Measurements from ENCODE around the gene CERS4.
"Not testable (repeated sequence)": the region's sequence is repeated elsewhere in the genome, so short reads cannot be mapped to it uniquely, and the experiment has no call there.

The CERS4 gene

DNA sequence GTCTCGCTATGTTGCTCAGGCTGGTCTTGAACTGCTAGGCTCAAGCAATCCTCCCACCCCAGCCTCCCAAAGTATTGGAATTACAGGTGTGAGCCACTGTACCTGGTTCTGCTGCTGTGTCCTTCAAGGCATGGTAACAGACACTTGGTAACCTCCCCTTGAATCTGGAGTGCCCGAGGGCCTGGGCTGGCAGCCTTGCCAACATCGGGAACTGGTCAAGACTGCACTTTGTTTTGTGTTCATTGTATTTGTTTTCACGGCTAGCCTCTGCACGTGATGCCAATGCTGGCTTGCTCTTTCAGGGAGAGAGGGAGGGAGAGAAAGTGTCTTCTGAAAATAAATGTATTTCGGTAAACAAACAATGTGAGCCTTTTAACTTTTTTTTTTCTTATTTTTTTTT is 12.0 kb downstream of the CERS4 start:
- TF ChIP-seq, protein P1, sequence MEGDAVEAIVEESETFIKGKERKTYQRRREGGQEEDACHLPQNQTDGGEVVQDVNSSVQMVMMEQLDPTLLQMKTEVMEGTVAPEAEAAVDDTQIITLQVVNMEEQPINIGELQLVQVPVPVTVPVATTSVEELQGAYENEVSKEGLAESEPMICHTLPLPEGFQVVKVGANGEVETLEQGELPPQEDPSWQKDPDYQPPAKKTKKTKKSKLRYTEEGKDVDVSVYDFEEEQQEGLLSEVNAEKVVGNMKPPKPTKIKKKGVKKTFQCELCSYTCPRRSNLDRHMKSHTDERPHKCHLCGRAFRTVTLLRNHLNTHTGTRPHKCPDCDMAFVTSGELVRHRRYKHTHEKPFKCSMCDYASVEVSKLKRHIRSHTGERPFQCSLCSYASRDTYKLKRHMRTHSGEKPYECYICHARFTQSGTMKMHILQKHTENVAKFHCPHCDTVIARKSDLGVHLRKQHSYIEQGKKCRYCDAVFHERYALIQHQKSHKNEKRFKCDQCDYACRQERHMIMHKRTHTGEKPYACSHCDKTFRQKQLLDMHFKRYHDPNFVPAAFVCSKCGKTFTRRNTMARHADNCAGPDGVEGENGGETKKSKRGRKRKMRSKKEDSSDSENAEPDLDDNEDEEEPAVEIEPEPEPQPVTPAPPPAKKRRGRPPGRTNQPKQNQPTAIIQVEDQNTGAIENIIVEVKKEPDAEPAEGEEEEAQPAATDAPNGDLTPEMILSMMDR (conservative IDR thresholded peaks at IDR 0.05; ENCODE audit: low read length), result no peak
- no peak overlapping the region for H3K4me3 ChIP-seq (ENCODE audit: low read length)
- no peak for DNase-seq (ENCODE audit: low read depth)

DNA sequence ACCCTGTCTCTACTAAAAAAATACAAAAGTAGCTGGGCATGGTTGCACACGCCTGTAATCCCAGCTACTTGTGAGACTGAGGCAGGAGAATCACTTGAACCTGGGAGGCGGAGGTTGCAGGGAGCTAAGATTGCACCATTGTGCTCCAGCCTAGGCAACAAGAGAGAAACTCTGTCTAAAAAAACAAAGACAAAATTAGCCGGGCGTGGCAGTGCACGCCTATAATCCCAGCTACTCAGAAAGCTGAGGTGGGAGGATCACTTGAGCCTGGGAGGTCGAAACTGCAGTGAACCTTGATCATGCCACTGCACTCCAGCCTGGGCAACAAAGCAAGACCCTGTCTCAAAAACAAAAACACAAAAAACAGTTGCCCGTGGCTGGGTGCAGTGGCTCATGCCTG is 14.3 kb downstream of the CERS4 start:
- H3K4me3 ChIP-seq (ENCODE audit: low read length); DNase-seq (ENCODE audit: low read depth): not testable (repeated sequence)

DNA sequence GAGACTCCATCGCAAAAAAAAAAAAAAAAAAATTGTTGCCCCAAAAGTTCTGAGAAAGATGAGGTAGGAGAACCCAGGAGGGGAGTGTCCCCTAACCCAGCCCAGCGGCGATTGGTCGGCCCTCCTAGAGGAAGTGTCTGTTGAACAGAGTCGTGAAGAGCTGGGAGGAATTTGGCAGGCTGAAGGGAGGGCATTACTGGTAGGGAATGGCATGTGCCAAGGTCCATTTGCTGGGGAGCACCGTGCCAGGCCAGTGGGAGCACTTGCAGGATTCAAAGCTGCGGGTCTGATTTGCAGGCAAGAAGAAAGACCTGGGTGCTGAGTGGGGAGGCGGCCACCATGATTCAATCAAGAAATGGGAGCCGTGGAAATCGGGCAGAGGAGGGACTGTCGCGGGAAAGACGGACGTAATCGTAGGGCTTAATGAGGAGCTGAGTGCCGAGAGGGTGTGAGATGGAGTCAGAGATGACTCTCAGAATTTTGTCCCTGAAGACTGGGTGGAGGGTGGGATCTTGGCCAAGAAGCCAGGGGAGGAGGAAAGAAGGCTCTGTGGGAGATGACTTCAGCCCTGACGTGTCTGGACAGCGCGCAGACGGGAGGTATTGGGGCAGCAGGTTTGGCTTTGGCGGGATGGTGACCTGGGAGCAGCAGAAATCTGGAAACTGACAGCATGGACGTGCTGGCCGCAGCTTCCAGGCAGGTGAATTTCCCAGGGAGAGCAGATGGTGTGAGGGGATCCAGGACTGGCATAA is 15.4 kb downstream of the CERS4 start:
- no peak for DNase-seq (ENCODE audit: low read depth)
- TF ChIP-seq, protein P1 (conservative IDR thresholded peaks at IDR 0.05; ENCODE audit: low read length), result no peak
- H3K4me3 ChIP-seq (ENCODE audit: low read length), result no peak overlapping the region

DNA sequence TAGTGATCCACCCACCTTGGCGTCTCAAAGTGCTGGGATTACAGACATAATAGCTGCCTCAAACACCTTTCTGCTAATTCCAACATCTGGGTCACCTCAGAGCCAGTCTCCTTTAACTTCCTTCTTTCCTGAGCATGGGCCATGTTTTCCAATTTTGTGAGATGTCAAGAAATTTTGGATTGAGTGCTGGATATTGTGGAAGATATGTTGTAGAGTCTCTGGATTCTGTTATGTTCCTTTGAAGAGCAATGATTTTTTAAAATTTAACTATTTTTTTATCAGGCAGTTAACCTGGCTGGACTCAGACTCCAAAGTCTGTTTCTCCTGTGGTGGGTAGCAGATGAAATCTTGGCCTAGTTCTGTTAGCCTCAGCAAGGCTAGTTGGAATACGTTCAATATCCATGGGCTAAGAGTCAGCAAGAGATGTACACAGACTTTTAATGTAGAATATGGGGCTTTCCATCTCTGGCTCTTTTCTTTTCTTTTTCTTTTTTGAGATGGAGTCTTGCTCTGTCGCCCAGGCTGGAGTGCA is 22.0 kb downstream of the CERS4 start:
- no peak for DNase-seq (ENCODE audit: low read depth)
- H3K4me3 ChIP-seq (ENCODE audit: low read length), result no peak overlapping the region
- TF ChIP-seq, protein P1 (conservative IDR thresholded peaks at IDR 0.05; ENCODE audit: low read length), result no peak

DNA sequence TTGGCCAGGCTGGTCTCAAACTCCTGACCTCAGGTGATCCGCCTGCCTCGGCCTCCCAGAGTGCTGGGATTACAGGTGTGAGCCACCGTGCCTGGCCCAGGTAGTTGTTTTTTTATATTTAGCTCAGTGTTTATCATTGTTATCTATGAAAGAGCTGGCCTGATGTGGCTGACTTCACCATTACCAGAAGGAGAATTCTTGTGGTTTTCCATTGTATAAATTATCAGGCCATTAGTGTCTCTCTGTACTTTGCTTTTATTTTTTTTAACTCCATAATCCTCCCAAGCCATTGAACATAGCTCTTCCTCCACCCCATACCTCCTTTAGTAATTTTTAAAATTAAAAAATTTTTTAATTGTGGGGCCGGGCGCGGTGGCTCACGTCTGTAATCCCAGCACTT is 24.2 kb downstream of the CERS4 start:
- no peak for DNase-seq (ENCODE audit: low read depth)
- TF ChIP-seq, protein P1 (conservative IDR thresholded peaks at IDR 0.05; ENCODE audit: low read length), result no peak
- no peak overlapping the region for H3K4me3 ChIP-seq (ENCODE audit: low read length)

DNA sequence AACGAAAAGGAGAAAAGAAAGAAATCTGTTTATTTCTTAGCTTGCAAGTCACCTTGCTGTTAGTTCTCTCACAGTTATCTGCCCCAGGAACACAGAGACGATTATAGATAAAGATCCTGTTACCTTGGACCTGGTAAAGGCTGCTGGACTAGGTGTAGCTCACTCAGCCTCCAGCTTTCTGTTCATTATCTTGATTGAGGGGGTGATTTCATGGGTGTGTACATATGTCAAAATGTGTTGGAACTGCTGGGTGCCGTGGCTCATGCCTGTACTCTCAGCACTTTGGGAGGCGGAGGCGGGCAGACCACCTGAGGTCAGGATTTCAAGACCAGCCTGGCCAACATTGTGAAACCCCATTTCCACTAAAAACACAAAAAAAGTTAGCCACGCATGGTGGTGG is 27.9 kb downstream of the CERS4 start:
- H3K4me3 ChIP-seq (ENCODE audit: low read length), result no peak overlapping the region
- no peak for DNase-seq (ENCODE audit: low read depth)
- TF ChIP-seq, protein P1 (conservative IDR thresholded peaks at IDR 0.05; ENCODE audit: low read length), result no peak

DNA sequence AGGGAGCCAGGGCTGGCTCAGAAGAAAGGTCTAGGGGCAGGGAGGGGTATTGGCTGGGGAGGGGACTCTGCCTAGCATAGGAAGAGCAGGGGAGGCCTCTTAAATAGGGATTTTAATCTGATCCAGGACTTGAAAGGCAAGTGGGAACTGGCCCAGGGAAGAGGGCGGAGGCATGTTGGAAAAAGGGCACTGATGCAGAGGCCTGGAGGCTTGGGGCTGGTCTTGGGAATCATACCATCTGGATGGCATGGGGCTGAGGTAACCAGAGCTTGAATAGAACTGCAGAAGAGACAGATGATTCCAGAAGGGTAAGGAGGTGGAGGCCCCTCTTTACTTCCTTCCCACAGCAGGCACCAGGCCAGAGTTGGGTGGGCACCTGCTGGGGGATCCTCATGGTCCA is 29.1 kb downstream of the CERS4 start:
- DNase-seq (ENCODE audit: low read depth), result no peak
- TF ChIP-seq, protein P1 (conservative IDR thresholded peaks at IDR 0.05; ENCODE audit: low read length), result no peak
- H3K4me3 ChIP-seq (ENCODE audit: low read length), result no peak overlapping the region

All from AG10803 (cell line).